SKM-1 treated with dmso at 0.1 percent for 144 hours (cell line): ENCODE measurements around the gene TMEM121.
A peak's percentile ranks its signal among the peaks of the same experiment; 100 is the strongest.

Source experiments
- DNase-seq: peaks from one replicate; lab custom pipeline; 2025; ENCODE audit not compliant: unreplicated experiment; lab: John Stamatoyannopoulos, UW

Gene TMEM121

DNA sequence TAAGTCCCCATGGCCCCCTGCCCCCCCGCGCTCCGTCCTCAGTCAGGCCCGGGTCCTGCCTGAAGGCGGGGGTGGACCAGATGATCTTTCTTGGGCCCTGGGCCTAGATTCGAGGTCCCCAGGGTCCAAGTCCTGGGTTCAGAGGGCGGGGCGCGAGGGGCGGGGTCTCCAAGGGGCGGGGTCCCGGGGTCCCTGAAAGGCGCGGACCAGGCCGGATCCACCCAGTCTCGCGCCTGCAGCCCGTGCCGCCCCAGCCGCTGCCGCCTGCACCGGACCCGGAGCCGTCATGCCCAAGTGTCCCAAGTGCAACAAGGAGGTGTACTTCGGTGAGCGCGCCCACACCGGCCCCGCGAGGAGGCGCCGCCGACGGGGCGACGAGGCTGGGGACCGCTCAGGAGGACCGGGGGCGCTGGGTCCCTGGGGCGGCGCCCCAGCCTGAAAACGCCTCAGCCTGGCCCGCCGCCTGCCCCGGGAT, 39.4 kb upstream of the TMEM121 start:
- DNase-seq = no peak

DNA sequence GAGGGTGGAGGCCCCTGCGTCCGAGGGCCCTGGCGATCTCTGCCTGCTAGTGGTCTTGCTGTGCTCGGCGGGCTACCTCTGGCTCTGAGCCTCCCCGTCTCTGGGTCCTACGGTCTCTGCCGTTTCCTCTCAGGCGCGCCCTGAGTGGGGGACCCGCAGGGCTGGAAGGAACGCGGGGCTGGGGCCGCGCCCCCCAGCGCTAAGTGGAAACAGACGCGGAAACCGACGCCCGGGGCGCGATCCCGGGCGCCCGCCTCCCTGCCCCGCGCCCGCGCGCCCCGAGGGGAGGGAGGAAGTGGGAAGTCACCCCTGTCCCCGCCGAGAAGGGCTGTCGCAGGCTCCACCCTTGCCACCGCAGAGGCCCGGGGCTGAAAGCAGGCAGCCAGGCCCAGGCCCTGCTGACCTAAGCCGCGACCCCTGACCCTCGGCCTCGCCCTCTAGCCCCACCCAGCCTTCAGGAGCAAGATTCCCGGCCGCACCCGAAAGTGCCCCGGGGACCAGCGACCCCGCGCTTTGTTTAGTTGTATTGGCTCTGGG, 38.9 kb upstream of the TMEM121 start:
- DNase-seq = no peak

DNA sequence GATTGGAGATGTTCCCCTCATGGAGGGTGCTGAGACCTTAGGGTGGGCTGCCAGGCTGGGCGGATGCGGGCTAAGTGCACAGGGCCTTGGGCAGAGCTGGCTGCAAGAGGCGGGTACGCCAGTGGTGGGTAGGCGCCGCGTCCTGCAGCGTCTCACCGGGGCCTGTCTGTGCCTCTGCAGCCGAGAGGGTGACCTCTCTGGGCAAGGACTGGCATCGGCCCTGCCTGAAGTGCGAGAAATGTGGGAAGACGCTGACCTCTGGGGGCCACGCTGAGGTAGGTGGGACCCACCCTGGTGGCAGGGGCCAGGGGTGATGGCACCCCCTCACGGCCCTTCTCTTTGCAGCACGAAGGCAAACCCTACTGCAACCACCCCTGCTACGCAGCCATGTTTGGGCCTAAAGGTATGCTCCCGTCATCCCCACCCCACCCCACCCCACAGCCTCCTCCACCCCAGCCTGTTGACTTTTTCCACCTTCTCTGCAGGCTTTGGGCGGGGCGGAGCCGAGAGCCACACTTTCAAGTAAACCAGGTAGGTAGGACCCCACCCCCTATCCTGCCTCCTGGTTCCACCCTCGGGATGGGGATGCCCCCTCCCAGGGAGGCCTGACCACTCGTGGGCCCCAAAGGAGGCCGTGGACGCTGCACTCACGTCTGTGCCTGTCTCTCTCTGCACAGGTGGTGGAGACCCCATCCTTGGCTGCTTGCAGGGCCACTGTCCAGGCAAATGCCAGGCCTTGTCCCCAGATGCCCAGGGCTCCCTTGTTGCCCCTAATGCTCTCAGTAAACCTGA, 38.2 kb upstream of the TMEM121 start:
- DNase-seq = no peak

- no peak for DNase-seq
Measured at GRCh38 chr14:105488781-105489541, 37.4 kb upstream of the TMEM121 start.

DNA sequence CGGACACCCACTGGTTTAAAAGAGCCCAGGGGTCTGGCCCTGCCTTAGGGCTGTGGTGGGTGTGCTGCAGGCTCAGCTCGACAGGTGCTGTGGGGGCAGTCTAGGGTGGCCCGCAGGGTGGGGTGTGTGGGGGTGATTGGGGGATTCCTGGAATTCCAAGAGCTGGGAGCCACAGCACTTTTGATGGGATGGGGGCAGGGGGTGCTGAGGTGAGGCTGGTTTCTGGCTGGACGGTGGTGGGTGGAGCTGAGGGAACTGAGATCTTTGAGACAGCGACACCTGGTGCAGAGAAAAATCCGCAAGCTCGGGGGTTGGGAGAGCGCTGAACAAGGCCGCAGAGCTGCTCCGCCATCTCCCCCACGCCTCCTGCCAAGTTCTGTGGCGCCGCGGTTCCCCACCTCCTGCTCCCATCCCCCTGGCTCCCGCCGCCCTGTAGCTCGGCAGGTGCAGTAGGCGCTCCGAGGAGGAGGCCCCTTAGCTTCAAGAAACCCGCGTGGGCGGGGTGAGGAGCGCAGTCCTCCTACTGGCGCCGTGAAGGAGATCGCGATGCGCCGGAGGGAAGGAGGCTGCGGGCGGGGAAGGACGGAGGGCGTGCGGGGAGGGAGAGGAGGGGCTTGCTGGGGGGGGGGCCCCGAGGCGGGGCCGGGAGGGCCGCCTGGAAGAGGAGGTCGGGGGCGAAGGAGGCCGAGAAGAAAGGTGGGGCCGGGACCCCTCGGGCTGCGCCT, 36.7 kb upstream of the TMEM121 start:
- peak; percentile 57 for DNase-seq

DNA sequence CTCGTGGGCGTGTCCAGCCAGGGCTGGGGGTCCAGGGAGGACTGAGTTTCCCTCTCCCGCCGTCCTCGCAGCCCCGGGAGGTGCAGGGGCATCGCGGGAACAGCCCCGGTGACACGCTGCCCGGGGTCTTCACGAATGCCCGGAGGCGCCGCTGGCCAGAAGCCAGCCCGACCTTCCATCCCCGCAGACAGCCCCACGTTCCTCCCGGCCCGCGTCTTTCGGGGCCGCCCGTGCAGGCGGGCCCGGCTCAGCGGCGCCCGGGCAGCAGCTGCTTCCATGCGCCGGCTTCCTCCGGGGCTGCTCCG, 36.2 kb upstream of the TMEM121 start:
- no peak for DNase-seq

DNA sequence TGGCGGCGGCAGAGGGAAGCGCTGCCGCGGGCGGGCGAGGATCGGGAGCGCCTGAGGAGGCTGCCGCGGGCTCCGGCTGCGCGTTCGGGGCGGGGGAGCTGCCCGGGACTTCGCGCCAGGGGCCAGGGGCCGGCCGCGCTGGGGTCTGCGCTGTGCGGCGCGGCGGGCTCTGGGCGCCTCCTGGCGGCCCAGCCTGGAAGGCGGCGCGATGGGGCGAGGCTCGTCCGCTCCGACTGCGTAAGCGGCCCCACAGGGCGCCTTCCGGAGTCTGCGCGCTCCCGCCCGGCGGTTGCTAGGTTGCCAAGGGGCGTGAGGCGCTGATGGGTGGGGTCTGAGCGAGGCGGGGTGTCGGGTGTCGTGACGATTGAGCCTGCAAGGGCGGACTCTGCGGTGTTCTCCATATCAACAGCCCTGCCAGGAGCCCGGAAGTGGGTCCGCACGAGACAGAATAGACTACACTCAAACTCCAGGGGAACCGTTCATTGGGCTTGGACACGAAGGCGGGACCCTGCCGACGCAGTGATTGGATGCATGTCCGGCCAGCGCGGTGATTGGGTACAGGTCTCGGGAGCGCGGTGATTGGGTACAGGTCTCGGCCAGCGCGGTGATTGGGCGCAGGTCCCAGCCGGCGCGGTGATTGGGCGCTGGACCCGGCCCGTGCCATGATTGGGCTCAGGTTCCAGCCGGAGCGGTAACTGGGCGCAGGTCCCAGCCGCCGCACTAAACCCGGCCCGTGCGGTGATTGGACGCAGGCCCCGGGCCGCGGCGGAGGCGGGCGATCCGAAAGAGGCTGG, 35.6 kb upstream of the TMEM121 start, which contains the start of gene TEDC1:
Gene TEDC1 (plus strand): TSS at position 675 of the 794 bp plus-strand sequence. CDS start 130 bp downstream, outside the sequence.
- DNase-seq = peak; percentile 91

DNA sequence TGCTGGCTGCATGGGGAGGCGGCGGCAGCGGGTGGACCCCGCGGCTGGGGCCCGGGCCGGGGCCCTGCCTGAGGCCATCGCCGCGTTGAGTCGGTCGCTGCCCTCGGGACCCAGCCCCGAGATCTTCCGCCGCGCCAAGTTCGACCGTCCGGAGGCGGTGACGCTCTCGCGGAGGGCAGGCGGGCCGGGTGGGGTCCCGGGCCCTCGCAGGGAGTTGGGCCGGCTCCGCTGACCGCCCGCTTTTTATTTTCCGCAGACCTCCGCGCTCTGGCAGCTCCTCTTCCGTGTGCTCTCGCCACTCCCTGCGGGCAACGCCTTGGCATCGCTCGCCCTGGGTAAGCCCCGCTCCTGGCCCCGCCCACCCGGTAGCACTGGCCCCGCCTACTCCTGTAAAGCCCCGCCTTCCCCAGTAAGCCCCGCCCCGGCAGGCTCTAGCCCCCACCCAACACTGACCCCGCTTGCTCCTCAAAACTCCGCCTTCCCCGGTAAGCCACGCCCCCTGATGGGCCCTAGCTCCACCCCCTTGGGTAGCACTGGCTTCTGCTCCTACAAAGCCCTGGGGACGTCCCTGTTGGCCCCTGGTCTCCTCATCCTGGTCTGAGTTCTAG, 34.9 kb upstream of the TMEM121 start:
- DNase-seq = peak; percentile 36

- no peak for DNase-seq
Measured at GRCh38 chr14:105492031-105492970, 34.1 kb upstream of the TMEM121 start.

GRCh38 chr14:105492971-105493871, 33.2 kb upstream of the TMEM121 start:
- no peak for DNase-seq

- DNase-seq = no peak
Measured at GRCh38 chr14:105493921-105494605, 32.3 kb upstream of the TMEM121 start.

- DNase-seq = no peak
Measured at GRCh38 chr14:105494606-105494929, 31.8 kb upstream of the TMEM121 start.

DNA sequence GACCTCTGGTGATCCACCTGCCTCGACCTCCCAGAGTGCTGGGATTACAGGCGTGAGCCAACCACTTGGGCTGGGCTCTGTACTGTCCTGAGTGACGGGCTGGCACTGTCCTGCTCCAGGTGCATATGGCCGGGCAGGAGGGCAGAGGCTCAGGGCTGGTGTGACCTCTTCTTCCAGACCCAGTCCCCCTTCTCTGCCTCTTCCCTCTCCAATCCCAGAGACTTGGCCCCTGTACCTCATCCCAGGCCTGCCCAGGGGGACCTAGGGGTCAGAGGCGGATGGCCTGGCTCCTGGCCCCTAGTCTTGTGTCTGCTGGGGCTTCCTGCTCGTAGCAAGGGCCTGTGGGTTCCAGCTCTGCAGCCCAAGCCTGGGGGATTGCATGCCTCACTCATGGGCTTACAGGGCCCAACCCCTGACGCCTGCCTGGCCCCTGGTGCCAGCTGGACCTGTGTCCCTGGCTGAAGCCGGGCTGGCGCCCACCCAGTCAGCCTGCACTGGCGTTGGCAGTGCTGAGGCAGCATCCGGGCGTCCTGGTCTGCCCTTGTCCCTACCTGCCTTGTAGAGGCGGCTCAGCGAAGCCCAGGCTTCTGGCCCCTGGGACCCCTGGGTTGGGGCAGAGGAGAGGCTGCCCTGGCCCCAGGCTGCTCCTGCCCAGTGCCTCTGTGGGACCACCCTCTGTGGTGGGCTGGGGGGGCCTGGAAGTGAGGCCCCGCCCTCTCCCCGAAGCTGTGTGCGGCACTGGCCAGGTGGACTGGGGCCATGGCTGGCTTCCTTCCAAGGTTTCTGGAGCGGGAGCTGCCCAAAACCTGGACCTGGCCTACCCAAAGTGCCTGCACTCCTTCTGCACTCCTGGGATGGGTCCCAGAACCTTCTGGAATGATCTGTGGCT, 31.0 kb upstream of the TMEM121 start:
- no peak for DNase-seq

DNA sequence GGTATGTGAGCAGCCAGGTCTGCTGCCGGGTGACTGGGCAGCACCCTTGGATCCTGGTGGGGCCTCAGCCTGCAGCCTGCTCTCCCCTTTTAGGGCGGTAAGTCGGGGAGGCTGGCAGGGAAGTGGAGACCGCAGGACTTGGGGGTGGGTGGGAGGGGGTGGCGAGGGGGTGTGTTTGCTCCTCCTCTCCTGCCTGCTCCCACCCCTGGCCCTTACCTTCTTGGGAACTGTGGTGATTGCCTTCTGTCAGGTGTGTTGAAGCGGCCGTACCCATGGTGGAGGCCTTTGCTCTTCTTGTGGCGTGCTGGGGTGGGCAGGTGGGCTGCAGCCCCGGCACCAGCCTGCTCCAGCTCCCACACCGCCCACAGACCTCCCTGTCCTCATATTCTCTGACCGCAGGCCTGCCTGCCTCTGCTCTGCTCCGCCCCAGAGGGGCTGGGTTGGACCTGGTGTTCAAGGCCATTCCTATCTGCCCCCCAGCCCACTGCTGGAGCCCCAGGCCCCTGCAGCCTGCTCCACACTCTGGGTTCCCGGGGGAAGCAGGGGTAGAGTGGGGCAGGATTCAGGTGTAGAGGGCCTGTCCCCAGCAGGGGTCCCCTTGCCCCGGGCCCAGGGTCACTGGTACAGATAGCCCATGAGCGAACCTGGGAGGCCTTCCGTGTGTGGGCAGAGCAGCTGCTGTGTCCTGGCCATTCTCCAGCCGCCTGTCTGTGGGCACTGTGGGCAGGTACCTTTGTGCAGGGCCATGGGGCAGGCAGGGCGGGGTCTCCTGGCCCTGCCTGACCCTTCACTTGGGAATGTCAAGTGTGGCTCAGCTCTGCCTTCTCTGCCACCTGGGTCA, 30.2 kb upstream of the TMEM121 start:
- DNase-seq = no peak

DNA sequence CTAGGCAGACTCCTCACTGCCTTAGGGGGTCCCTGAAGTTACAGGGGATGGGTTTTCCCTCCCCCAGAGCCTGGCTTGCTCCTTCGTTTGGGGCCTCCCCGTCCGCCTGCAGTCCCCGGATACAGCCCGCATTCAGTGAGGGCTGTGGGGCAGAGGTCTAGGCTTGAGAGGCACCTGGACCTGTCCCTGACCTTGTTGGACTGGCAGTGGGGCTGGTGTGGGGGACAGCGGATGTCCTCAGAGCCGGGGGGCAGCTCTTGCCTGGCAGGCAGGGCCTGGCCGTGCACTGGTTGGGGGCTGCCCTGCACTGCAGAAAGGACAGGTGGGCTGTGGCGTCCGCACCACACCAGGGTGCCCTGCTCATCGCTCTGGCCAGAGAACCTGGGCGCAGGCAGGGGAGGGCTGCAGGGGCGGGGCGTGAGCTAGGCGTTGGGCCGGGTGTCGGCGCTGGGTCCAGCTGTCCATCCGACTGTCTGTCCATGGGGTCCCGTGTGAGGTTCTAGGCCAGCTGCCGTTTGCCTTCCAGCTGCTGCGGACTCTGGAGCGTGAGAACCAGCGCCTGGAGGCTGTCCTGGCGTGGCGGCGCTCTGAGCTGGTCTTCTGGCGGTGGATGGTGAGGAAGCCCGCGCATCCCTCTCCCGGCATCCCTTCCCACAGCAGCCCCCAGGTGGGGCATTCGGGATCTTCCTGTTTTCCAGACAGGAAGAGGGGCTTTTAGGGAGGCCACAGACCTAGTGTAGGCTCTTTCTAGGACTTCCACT, 29.4 kb upstream of the TMEM121 start:
- DNase-seq = no peak
